ENCODE data around the gene SCYGR7. TPM values are rescaled to one million over a fixed set of nuclear protein-coding genes. Genes with fewer than 3 reads are reported as not detected.

Gene SCYGR7
- total and polyA plus RNA-seq, 2 experiments from 2014 or later: not detected

DNA sequence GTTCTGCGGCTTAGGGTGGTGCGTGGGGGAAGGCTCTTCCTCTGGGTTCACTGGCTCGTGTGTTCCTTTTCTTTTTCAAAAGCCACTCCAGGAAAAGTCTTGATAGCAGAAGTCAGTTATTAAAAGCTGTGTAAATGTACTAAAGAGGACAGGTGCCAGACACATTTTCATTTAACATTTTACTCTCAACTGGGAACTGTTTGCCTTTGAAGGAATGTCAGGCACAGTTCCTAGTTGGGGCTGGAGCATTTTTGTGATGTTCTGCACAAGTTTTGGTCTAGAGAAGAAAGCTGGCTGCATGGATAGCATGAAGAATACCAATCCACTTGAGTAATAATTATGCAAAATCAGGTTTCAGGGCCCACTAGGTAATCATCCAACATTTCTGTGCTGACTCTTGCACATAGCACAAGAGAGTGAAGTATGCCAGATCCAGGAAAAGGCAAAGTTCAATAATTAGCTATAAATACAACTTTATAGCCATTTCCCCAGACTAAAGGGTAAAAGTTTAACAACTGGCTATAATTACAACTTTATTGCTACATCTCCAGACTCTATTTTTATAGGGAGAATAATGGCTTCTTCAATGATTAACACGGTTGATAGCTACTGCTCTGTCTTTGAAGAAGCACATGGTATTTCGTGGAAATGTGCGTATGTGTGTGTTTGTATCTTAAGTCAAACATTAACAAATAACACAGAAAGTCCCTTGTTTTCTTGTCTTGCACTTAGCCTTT is 33.8 kb downstream of the SCYGR7 start:
- Histone ChIP-seq H3K36me3 (no peaks in the 10 kb centered on the region), H3K4me3 (no peak overlapping the region), H3K9me3 (ENCODE audit: low read depth) (no peaks in the 10 kb centered on the region), H3K4me1 (ENCODE audit: low read depth) (peaks cover 4% of the 10 kb centered on the region), H3K27me3 (no peaks in the 10 kb centered on the region), H3K27ac (no peak overlapping the region)
- TF ChIP-seq, protein P1, sequence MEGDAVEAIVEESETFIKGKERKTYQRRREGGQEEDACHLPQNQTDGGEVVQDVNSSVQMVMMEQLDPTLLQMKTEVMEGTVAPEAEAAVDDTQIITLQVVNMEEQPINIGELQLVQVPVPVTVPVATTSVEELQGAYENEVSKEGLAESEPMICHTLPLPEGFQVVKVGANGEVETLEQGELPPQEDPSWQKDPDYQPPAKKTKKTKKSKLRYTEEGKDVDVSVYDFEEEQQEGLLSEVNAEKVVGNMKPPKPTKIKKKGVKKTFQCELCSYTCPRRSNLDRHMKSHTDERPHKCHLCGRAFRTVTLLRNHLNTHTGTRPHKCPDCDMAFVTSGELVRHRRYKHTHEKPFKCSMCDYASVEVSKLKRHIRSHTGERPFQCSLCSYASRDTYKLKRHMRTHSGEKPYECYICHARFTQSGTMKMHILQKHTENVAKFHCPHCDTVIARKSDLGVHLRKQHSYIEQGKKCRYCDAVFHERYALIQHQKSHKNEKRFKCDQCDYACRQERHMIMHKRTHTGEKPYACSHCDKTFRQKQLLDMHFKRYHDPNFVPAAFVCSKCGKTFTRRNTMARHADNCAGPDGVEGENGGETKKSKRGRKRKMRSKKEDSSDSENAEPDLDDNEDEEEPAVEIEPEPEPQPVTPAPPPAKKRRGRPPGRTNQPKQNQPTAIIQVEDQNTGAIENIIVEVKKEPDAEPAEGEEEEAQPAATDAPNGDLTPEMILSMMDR (IDR thresholded peaks at IDR 0.05; ENCODE audit: low read depth, low read length): no peak
- DNase-seq (ENCODE audit: low read depth in 1 of 2, low spot score in 1 of 2): no peak

DNA sequence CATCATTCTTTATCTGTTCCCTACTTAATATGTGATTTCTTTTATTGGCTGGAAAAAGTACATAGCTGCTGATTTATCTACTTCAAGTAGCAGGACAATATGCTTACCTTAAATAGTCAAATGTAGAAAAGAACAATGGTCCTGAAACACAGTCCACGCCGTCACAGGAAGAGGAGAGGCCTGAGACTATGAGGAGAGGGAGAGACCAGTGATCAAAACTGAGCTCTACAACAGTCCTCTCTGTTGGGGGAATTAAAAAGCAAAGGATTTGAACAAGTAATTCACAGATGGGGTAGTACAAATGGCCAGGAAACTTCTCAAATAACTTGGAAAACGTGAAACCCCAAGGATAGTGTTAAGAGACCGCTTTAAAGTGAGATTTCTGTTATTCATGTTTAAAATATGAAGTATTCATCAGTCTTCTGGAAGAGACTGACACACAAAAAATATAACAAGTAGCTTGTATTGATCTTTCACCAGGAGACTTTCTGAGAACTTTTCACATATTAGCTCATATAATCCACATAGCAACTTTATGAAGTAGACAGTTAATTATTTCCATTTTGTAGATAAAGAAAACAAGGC is 37.7 kb downstream of the SCYGR7 start:
- Histone ChIP-seq H3K9me3 (ENCODE audit: low read depth) (no peaks in the 10 kb centered on the region), H3K27me3 (no peaks in the 10 kb centered on the region), H3K4me3 (no peak overlapping the region), H3K4me1 (ENCODE audit: low read depth) (peaks cover 4% of the 10 kb centered on the region), H3K27ac (no peak overlapping the region), H3K36me3 (no peaks in the 10 kb centered on the region)
- no peak for DNase-seq (ENCODE audit: low read depth in 1 of 2, low spot score in 1 of 2)
- TF ChIP-seq, protein P1 (IDR thresholded peaks at IDR 0.05; ENCODE audit: low read depth, low read length): no peak

DNA sequence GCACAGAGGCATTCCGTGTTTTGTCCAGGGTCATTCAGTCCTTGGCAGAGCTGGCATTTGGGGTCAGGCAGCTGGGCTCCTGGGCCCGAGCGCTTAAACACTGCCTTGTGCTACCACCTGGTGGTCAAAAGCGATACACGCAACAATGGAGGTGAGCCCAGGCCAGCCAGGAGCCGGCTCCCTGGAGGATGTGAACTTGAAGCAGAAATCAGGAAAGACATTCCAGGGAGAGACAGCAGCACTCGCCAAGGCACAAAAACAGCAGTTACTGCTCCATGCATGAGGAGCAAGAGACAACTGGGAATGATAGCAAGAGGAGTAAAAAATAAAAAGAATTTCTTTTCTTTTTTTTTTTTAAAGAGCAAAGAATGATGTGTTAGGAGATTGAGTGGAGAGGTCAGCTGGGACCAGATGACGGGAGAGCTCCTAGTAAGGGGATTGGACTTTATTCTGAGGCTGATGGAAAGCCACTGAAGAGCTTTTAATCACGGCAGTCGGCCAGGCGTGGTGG is 38.3 kb downstream of the SCYGR7 start:
- Histone ChIP-seq H3K4me1 (ENCODE audit: low read depth) (peaks cover 4% of the 10 kb centered on the region), H3K27ac (no peak overlapping the region)

DNA sequence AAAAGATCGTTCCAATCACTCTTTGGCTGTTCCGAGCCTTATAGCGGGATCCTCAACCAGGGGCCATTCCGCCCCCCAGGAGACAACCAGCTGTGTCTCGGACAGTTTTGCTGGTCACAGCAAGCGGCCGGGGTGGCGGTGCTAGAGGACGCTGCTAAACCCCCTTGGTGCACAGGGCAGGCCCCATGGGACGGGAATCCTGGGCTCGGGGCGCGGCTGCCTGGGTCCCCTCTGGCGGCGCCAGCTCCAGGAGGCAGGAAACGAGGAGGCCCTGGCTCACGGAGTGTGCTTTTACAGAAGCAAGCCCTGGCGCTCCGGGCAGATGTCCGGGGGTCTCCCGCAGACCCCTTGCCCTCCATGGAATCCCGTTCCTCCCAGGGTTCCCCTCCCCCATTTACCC is 39.7 kb downstream of the SCYGR7 start:
- TF ChIP-seq, protein P1 (IDR thresholded peaks at IDR 0.05; ENCODE audit: low read depth, low read length): no peak
- no peak for DNase-seq (ENCODE audit: low read depth in 1 of 2, low spot score in 1 of 2)
- H3K9me3 ChIP-seq (ENCODE audit: low read depth): no peaks in the 10 kb centered on the region
- peaks cover 4% of the 10 kb centered on the region for H3K4me1 ChIP-seq (ENCODE audit: low read depth)
- H3K36me3 ChIP-seq: no peaks in the 10 kb centered on the region
- no peaks in the 10 kb centered on the region for H3K27me3 ChIP-seq
- H3K4me3 ChIP-seq: no peak overlapping the region
- H3K27ac ChIP-seq: no peak overlapping the region

More for the DNA sequence above, 38.3 kb downstream of the SCYGR7 start:
- no peak overlapping the region for H3K4me3 ChIP-seq
- TF ChIP-seq, protein P1 (IDR thresholded peaks at IDR 0.05; ENCODE audit: low read depth, low read length): peak; percentile 83
- no peaks in the 10 kb centered on the region for H3K36me3 ChIP-seq
- DNase-seq (ENCODE audit: low read depth in 1 of 2, low spot score in 1 of 2): peak; percentile 89
- no peaks in the 10 kb centered on the region for H3K27me3 ChIP-seq
- no peaks in the 10 kb centered on the region for H3K9me3 ChIP-seq (ENCODE audit: low read depth)

DNA sequence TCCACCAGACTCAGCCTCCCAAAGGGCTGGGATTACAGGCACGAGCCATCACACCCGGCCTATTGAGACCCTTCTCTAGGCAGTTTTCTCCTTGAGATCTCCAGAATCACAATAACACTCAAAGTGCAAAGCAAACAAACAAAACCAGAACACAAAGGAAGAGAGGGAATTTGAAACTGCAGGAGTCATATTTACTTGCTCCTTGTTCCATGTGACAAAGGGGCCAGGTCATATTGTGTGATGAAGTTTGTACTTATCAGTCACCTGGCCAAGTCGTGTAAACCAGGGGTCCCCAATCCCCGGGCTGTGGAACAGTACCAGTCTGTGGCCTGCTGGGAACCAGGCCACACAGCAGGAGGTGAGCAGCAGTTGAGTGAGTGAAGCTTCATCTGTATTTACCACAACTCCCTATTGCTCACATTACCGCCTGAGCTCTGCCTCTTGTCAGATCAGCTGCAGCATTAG is 44.1 kb downstream of the SCYGR7 start:
- Histone ChIP-seq H3K36me3 (no peaks in the 10 kb centered on the region), H3K4me1 (ENCODE audit: low read depth) (no peaks in the 10 kb centered on the region), H3K9me3 (ENCODE audit: low read depth) (no peaks in the 10 kb centered on the region), H3K27ac (no peak overlapping the region), H3K27me3 (no peaks in the 10 kb centered on the region), H3K4me3 (no peak overlapping the region)
- no peak for DNase-seq (ENCODE audit: low read depth in 1 of 2, low spot score in 1 of 2)
- TF ChIP-seq, protein P1 (IDR thresholded peaks at IDR 0.05; ENCODE audit: low read depth, low read length): no peak
